ENCODE data around the gene ATP2A1. TPM values are rescaled to one million over a fixed set of nuclear protein-coding genes. Genes with fewer than 3 reads are reported as not detected.

ATP2A1 gene
- polyA plus RNA-seq, 2 of the 4 experiments (the other 2 are of a cell fraction), result 0.96 to 5.2 TPM

GRCh38 chr16:28863929-28864793 lies 14.1 kb upstream of the ATP2A1 start:
- ChIA-PET CTCF (interaction anchor here (1.0 to 17.8 kb wide), 9 partner anchors 10 to 82 kb away, joined by 3 to 190 read pairs (median 4); partner anchors contain the start of genes NFATC2IP and TUFM), POLR2A (interaction anchor here (0.8 to 2.7 kb wide), 9 partner anchors 10 to 86 kb away, joined by 4 to 57 read pairs (median 9); partner anchors contain the start of genes ATXN2L, NFATC2IP and TUFM)
- Histone ChIP-seq H3K4me2 (peak overlapping the region; percentile 95), H3K4me3 (peak overlapping the region; percentile 99), H3K9me3 (no peaks in the 10 kb centered on the region), H3K4me1 (peaks cover 10% of the 10 kb centered on the region; the same call in 2 of the 3 replicates), H3K27ac (peak overlapping the region; percentile 93 to 98)
- WGBS (ENCODE audit: missing lambda C conversion rate), result 16% methylated on average over 28 of the region's 42 CpGs
- ATAC-seq (peak; percentile 13 to 14; a peak in 3 of 6 replicates), FAIRE-seq (no peak), DNase-seq (ENCODE audit: low read depth in 1 of 2, low spot score in 1 of 2) (no peak)
- no peak for TF ChIP-seq CBX2 (IDR thresholded peaks at IDR 0.05; ENCODE audit: borderline replicate concordance, low read depth)
- TF ChIP-seq CTCF (IDR thresholded peaks at IDR 0.05), result no peak
- peak; percentile 40; the same call in 1 of the 2 replicates for TF ChIP-seq E2F6 (IDR thresholded peaks at IDR 0.05; ENCODE audit: borderline replicate concordance, low read depth)
- no peak for TF ChIP-seq PBX3 (IDR thresholded peaks at IDR 0.05)
- TF ChIP-seq NFE2L2 (conservative IDR thresholded peaks at IDR 0.05; ENCODE audit: low read length), result no peak
- TF ChIP-seq NPAS2 (CRISPR knock-in tag; IDR thresholded peaks at IDR 0.05; ENCODE audit: borderline replicate concordance), result no peak
- 0 out of 2 replicates have a peak, but pooled peaks have one; percentile 27 for TF ChIP-seq PHF8 (IDR thresholded peaks at IDR 0.05; ENCODE audit: borderline replicate concordance, low read depth)
- no peak for TF ChIP-seq TFCP2L1 (CRISPR knock-in tag; IDR thresholded peaks at IDR 0.05)
- no peak for TF ChIP-seq GATA3 (IDR thresholded peaks at IDR 0.05; ENCODE audit: borderline replicate concordance)
- TF ChIP-seq ATOH8 (CRISPR knock-in tag; IDR thresholded peaks at IDR 0.05; ENCODE audit: low read depth), result no peak
- no peak for TF ChIP-seq BHLHE40 (IDR thresholded peaks at IDR 0.05; ENCODE audit: low read depth, low read length)
- no peak for TF ChIP-seq FOSL2 (IDR thresholded peaks at IDR 0.05)
- TF ChIP-seq FOSL2 (CRISPR knock-in tag; IDR thresholded peaks at IDR 0.05), result no peak
- TF ChIP-seq TP53 (CRISPR knock-in tag; IDR thresholded peaks at IDR 0.05), result no peak

GRCh38 chr16:28865001-28865688 lies 13.1 kb upstream of the ATP2A1 start:
- CTCF ChIA-PET, result interaction anchor here (1.0 to 17.8 kb wide), 6 partner anchors 9 to 81 kb away, joined by 3 to 190 read pairs (median 10); partner anchors contain the start of genes NFATC2IP and TUFM

More at GRCh38 chr16:28865001-28865688, 13.1 kb upstream of the ATP2A1 start:
- Histone ChIP-seq H3K4me1 (peaks cover 10% of the 10 kb centered on the region; the same call in 2 of the 3 replicates), H3K9me3 (no peaks in the 10 kb centered on the region), H3K27ac (no peak overlapping the region), H3K4me3 (peak overlapping the region; percentile 99; the same call in 1 of the 3 replicates), H3K4me2 (peak overlapping the region; percentile 95)
- FAIRE-seq, result no peak
- POLR2A ChIA-PET, result interaction anchor here (0.8 to 1.2 kb wide), 2 partner anchors 19 to 43 kb away, joined by 4 read pairs; partner anchors contain the start of genes ATXN2L and TUFM
- no peak for DNase-seq (ENCODE audit: low read depth in 1 of 2, low spot score in 1 of 2)
- no peak for ATAC-seq
- no peak for TF ChIP-seq POLR2A (IDR thresholded peaks at IDR 0.05; ENCODE audit: low read length)
- no peak for TF ChIP-seq CTCF (IDR thresholded peaks at IDR 0.05)
- TF ChIP-seq E2F6 (IDR thresholded peaks at IDR 0.05; ENCODE audit: borderline replicate concordance, low read depth), result no peak
- no peak for TF ChIP-seq ATOH8 (CRISPR knock-in tag; IDR thresholded peaks at IDR 0.05; ENCODE audit: low read depth)
- TF ChIP-seq RAD21 (conservative IDR thresholded peaks at IDR 0.05 in 1 of 2, IDR thresholded peaks at IDR 0.05 in 1 of 2), result no peak
- TF ChIP-seq NPAS2 (CRISPR knock-in tag; IDR thresholded peaks at IDR 0.05; ENCODE audit: borderline replicate concordance), result no peak
- TF ChIP-seq FOSL2 (IDR thresholded peaks at IDR 0.05), result no peak
- no peak for TF ChIP-seq FOSL2 (CRISPR knock-in tag; IDR thresholded peaks at IDR 0.05)
- no peak for TF ChIP-seq USF2 (IDR thresholded peaks at IDR 0.05)
- TF ChIP-seq ZNF302 (CRISPR knock-in tag; IDR thresholded peaks at IDR 0.05), result no peak
- TF ChIP-seq GATA3 (IDR thresholded peaks at IDR 0.05; ENCODE audit: borderline replicate concordance), result no peak
- TF ChIP-seq CHD4 (IDR thresholded peaks at IDR 0.05; ENCODE audit: borderline replicate concordance), result no peak
- no peak for TF ChIP-seq EP300 (IDR thresholded peaks at IDR 0.05)
- TF ChIP-seq MYC (IDR thresholded peaks at IDR 0.05; ENCODE audit: borderline replicate concordance, low read length), result no peak
- WGBS (ENCODE audit: missing lambda C conversion rate), result 90% methylated on average over 12 of the region's 12 CpGs
